Embryonic facial prominence (tissue), 1 donor: Measurements from ENCODE around the gene TRIP13.

Experiments used
- DNase-seq: peaks from one replicate; pipeline ENCODE4 v3.0.0-alpha.2; 2016; ENCODE audit errors: extremely low spot score

The TRIP13 gene

DNA sequence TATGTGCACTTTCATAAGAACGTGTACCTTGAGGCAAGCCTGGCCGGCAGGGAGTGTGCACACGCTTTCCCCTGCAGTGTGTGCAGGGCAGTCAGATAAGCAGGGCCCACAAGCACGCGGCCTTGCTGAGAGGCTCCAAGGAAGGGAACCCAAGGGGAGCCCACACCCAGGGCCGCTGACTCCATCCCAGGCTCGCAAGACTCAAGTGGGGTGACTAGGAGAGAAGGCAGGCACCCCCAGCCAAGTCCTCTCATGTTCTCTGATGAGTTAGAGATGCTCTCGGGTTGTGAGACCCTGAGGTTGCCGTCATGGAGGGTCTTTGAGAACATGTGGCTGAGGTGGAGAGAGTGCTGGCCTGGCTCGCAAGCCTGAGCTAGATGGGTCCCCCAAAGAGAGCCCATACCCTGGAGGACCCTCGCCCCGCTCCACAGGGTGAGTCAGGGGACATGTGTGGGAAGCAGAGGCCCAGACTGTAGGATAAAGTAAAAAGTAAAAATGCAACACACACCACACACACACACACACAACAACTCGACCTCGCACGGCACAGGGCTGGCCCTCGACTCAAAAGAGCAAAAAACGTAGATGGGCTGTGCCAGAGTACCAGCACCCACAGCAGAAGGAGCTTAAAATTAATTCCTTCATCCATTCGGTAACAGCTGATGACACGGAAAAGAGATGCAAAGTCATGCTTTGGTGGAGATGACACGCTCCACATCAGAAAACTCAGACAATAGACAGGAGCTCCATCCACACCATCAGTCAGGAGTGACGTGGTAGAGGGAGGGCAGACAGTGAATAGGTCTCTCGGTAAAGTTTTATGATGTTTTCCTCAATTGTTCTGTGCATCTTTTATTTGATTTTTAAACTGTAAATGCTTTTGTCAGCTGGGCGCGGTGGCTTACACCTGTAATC lies 61.1 kb downstream of the TRIP13 start:
- DNase-seq, result no peak

DNA sequence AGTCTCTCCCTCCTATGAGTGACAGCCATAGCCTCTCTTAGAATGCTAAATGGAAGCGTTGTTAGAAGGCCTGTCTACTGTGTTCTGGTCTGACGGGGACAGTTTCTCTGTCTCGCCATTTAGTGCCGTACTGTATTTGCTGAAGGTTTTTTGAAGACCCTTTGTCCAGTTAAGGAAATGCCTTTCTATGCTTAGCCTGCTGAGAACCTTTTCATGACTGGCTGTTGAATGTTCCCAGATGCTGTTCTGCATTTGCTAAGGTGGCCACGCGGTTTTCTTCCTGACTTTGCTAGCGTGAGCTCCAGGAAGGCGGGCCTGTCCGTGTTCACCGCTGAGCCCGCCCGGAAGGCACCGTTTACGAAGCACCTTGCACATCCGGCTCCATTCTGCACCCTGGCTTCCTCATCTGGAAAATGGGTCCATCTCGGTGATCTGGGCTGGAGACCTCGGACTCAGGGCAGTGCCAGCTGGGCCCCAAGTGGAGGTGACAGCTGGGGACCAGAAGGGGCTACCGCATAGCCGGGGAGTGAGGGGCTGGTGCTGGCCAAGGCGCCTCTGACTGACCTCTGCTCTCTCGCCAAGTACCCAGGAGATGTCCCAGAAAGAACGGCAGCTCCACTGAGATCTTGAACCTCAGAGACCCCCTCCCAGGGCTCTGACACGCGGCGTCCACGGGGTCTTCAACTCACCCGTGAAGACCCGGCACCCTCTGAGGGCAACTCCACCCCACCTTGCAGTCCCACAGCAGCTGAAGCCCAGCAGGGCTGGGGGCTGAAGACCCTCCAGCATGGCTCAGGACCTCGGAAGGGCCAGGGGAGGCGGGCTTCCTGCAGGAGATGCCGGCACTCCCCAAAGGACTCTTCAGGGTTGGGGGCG lies 63.4 kb downstream of the TRIP13 start:
- no peak for DNase-seq

DNA sequence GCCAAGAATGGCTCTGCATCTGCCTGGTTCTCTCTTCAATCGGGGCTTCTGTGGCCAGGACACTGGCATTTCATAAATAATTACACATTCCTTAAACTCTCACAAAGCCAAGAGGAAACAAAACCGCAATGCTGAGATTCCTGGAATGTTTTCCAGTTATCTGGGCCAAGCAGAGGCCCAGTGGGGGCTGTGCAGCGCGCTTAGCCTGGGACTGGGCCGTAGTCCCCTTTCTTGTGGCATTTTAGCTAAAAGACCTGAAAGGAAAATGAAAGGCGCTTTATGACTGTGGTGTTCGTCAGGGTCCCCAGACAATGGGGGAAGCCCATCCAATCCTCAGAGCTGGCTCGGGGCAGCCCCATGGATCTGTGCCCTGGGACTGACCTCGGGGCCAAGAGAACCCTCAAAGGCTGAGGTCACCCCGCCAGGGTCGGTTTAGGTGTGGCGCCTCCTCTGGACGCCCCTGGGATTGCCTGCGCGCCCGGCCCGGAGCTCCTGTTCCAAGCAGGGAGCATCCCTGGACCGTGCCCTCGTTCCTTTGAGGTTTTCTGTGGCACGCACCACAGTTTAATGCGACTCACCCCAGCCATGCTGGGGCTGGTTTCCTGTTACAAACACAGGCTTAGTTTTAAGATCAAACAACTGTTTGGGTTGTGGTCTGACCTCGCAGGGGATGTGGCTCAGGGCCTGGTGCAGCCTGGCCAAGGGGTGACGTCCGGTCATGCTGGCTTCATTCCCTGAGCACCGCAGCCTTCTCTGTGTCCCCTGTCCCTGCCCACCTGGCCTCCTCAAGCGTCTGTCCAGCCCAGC lies 64.5 kb downstream of the TRIP13 start:
- peak; percentile 66 for DNase-seq

DNA sequence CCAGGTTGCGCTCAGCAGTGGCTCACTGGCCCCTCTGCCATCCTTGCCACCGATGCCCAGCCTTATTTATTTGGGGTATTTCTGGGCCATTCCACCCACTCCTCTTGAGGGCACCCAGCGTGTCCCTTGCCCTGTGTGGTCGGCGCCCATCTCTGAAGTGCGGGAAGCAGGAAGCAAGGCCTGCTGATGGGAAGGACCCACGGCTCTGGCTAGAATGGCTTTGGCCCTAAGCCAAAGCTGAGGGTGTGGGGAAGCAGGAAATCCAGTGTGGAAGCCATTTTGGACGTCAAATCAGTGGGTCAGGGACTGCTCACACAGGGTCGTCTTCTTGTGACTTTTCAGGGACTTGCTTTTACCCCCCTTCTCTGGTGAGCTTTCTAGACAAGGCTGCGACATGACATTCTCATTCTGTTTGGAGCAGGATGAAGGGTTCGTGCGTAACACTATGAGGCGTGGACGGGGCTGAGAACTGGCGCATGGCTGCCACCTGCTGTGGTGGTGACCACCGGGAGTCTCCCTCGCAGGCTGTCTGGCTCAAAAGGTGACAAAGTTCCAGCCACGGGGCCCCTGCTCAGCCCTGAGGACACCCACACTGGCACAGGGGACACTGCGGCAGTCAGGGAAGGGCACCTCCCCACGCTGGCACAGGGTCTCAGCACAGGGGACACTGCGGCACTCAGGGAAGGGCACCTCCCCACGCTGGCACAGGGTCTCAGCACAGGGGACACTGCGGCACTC lies 65.2 kb downstream of the TRIP13 start:
- DNase-seq, result no peak

DNA sequence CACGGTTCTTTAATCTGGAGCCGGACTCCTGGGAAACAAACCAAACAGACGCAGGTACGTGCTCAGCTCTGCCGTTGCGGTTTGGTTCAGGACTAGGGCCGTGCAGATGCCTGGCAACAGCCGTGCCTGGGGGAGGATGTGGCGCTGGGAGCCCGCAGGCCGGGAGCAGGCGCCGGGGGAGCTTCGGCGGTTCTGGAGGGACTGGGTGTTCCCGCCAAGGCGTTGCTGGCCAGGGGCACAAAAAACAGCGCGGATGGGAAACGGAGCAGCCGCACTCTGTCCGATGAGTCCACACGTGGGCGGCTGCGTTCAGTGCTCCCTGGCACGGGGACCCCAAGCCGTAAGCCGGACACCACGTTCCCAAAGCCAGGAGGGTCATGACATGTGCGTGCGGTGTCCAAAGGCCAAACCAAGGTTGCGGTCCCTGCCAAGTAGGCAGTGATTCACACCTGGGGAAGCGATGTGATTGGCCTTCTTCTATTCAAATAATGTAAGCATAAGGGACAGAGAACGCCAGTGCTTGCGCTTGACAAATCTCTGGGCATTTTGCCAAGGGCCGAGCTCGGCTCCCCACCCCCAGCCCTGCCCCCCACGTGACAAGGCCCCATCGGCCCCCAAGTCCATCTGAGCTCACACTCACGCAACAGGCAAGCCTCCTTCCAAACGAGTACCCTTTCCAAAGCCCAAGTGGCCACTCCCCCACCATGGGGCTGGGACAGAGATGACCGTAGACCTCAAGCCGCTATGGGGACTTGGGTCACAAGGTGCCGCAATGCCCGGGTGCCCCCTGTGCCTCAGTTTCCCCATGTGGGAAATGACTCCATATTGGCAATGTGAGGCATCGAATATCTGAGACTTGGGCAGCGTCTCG lies 66.3 kb downstream of the TRIP13 start:
- DNase-seq, result no peak

DNA sequence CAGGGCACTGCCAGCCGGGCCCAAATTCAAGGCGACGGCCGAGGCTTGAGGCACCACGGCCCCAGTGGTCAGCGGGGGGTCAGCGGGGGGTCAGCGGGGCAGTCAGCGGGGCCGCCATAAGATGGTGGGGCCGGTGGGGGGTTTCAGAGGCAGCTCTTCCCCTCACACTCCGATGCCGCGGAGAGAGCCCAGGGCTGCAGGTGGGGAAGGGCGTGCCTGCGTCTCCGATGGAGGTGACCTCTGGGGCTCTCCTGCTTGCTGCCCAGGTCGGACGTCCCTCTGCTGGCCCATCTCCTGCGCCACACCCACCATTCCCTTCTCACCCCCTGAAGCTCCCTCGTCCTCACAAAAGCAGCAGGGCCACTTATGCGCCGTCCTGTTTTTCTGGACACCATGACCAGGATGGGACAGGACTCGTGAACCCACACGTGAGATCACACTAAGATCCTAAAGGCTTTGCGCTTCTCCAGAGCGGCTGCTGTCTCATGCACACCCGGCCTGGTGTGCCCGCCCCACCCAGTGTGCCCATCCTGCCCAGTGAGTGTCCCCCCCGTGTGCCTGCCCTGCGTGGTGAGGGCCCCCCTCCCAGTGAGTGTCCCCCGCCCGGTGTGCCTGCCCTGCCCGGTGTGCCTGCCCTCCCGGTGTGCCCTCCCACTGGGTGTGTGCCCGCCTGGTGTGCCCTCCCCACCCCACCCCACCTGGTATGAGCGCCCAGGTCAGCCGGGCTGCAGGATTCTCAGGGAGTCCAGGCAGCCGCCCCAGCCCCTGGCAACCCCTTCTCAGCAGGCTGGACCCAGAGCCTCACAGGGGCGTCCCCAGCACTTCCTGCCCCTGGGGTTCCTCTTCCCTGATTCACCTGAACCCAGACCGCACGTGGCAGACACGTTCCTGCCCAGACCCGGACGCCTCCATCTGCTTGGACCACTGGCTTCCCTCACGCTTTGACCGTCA lies 67.2 kb downstream of the TRIP13 start:
- DNase-seq, result no peak

DNA sequence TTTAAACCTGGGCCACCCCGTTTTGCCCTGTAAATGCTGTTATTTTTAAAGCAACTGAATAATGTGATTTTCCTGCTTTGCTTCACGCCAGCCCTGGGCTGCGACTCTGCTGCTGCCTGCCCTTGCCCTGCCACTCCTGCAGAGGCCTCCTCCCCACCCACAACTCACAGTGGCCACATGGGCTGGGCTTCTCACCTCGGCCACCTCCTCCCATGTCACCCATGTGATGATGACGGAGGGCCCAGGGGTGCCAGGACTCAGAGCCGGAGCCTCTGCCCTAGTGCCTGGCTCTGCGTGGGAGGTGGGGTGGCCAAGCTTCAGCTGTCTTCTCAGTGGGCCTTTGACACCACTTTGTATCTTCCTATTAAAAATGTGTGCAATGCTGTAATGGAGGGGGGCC lies 67.9 kb downstream of the TRIP13 start:
- DNase-seq, result no peak

DNA sequence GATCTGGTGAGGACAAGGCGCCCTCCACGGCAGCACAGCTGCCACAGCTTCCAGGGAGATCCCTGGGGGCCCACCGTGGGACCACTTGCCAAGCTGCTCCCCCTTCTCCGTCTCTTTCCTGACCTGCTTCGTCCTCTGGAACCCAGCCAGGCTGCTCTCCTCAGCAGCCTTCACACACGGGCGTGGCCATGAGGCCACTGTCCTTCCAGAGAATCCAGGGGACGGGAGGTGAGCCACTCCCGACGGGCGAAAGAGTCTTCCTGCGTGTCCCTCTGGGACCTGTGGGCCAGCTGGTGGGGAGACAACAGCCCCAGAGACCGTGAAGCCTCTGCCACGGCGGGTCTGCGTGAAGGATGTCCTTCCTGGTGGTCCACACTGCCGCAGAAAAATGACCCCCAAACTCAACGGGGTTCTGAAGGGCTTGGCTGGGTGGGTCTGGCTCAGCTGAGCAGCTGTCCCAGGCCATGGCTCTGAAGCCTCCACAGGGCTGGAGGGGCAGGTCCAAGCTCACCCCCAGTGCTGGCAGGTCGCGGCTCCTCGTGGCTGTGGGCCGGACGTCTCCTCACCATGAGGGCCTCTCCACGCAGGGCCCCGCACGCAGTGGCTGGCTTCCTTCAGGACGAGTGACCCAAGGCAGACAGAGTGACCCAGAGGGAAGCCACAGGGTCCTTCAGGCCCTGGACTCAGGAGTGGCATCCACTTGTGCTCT lies 68.5 kb downstream of the TRIP13 start:
- DNase-seq, result no peak

DNA sequence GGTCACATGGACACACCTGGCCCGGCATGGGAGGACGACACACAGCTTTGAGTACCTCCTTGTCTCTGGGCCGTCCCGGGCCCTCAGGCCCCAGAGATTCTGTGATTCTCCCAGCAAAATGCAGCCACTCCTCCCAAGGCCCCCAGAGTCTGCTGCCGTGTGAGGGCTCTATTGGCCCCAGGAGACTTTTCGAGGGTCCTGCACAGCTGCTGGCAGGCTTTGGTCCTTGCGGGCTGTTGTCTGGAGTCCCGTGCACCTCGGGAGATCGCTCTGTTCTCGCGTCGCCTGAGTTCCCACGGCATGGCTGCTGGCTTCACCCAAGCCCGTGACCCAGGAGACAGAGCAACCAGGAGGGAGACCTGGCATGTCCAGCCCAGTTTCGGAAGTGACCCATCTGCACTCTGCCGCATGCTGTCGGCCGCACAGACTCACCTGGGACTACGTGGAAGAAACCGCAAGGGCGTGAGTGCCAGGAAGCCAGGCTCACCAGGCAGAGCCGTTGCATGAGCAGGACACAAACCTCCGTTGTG lies 69.1 kb downstream of the TRIP13 start:
- DNase-seq, result no peak

DNA sequence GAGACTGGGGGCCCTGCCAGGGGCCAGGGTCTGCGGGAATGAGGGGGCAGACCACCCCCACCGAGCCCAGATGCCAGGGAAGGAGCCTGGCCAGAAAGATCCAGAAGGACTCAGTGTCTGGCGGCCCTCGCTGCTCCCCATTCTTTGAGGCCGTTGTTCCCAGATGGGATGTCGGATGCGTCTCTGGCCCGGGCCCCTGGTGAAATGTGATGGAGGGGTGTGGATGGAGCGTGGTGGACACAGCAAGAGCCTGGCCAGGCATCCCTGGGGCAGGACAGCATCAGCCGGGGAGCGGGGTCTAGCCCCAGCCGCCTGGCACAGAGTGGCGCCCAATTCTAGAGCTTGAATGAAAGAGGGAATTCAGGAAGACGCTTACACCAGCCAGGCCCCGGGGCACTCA lies 69.7 kb downstream of the TRIP13 start:
- no peak for DNase-seq

DNA sequence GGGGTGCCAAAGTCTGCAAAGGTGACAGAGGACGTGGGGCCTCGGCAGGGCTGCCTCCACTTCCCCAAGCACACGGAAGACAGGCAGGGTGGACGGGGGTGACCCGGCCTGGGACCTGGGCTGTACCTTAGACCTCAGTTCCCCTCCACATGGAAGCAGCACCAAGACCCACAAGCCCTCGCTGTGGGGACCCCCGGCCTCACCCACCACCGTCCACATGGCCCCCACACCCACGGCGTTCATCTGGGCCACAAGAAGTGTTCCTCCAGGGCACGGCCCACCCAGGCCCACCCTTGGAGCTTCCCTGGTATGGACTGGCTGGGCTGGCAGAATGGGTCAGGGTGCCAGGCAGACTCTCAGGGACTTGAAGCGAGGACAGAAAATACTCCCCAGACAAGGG lies 70.1 kb downstream of the TRIP13 start:
- DNase-seq, result no peak

DNA sequence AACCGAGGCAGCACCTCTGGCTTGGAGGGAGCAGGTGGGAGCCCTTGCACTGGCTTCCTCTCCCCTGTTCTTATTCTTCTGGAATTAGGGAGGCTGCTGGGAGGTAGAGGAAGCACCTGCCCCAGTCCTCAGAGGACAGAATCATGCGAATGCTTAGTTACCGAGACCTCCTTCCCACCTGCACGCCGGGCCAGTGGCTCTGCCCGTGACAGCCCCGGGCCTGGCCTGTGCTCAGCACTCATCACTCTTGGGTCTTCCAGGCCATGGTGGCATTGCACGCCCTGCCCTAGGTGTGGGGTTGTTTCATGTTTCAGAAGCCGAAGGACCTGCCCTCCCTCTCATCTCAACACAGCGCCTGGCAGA lies 70.6 kb downstream of the TRIP13 start:
- DNase-seq, result no peak

DNA sequence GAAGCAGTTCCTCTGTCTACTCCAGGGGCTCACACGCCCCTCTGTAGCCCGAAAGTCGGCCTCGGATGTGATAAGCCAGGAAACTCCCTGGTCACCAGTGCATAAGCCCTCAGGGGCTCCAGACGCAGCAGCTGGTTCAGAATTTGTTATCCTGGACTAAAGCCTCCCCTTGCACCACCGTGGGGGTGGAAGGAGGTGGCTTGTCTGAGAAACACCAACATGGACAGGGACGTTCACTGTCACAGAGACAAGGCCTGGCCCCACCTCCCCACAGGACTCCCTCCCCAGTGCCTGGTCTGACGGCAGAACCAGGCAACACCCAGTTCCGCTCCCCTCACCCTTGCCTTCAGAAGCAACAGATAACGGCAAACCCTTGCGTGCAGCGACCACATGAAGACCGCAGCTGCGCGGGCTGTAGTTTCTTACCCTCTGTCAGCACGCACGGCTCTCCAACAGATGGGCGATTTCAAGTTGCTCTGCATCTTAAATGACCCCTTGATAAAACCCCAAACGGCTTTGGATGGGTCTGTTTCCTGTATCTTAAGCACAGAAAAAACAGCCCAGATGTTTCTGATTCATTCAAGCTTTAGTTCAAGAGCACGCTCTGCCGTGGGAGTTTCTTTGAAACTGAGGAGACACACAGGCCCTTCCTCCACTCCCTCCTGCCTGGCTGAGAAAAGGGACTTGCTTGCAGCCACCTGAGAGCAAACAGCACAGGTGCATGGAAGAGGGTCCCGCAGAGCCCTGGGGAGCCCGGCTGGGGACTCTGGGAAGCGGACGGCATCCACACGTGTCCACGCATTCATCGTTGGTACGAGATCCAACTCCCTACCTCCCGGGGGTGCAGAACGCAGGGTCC lies 71.2 kb downstream of the TRIP13 start:
- DNase-seq, result peak; percentile 12

DNA sequence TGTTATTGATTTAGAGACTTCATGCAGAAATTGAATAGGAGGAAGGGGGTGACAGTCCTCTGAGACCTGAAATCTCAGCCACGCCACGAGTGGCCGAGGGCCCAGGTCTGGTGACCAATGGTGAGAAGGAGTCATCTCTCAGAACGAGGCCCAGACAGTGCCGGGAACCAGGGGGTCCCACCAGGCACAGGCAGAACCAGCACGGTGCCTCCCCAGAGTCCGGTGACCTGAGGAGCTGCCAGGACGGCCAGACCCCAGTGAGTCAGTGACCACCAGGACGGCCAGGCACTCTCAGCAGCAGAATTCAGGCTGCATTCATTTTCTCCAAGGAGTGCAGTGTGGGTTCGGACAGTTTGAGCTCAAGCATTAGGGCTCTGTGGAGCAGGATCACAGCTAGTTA lies 72.1 kb downstream of the TRIP13 start:
- DNase-seq, result no peak

DNA sequence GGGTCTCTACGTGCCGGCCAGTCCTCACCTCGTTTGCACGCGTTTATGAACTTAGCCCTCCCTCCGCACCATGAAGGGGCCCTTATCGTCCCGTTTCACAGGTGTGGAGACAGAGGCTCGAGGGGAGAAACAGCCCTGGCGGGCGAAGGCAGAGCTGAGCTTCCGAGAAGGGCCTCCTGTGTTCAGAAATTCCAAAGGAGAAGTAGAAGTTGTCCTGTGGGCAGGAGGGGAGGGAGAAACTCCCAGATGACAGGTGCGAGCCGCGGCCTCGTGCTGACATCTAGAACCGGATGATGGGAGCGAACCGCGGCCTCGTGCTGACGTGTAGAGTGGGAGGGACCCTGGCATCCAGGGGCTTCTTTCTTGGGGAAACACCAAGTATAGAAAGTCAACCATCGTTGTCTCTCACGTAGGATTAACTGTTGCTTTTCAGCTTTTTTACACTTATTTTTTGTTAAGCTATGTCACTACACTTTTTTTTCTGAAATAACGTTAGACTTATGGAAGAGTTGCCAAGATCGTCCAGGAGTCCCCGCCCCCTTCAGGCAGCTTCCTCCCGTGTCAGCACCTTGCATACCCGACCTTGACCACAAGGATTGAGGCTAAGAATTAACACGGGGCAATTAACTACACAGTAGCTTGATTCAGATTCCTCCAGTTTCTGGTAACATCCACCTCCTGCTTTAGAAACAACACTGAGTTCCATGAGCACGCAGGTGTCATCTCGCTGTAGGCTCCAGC lies 73.1 kb downstream of the TRIP13 start:
- DNase-seq, result no peak

DNA sequence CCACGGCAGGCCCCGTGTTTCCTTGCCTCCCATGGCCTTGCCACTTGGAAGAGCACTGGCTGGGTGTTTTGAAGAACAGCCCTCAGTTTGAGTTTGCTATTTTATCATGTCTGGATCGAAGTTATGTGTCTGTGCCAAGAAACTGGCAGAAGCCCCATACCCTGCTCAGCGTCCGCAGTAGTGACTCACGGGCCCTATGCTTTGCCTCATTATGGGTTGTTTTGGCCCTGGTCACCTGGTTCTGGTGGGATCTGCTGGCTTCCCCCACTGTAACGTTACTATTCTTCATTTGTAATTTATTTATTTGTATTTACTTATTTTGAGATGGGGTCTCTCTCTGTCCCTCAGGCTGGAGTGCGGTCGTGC lies 73.6 kb downstream of the TRIP13 start:
- no peak for DNase-seq

DNA sequence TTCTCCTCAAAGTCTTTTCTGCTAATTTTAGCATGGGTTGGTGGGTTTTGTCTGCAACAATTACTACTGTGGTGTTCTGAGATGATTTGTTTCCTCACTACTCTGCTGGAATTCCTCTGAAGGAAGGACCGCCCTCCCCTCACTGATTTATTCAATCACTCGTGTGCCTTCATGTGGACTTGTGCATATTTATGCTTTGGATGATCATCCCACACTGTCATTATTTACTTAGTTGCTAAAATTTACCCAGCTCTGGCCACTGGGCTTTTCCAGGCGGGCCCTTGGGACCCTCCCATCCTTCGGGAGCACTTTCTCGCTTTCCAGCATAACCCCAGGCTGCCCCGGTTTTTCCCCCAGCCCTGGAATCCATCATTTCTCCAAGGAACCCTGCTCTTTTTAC lies 74.3 kb downstream of the TRIP13 start:
- DNase-seq, result no peak
